Measurements from ENCODE around the gene KCNJ9.

- TF ChIP-seq, protein P1, sequence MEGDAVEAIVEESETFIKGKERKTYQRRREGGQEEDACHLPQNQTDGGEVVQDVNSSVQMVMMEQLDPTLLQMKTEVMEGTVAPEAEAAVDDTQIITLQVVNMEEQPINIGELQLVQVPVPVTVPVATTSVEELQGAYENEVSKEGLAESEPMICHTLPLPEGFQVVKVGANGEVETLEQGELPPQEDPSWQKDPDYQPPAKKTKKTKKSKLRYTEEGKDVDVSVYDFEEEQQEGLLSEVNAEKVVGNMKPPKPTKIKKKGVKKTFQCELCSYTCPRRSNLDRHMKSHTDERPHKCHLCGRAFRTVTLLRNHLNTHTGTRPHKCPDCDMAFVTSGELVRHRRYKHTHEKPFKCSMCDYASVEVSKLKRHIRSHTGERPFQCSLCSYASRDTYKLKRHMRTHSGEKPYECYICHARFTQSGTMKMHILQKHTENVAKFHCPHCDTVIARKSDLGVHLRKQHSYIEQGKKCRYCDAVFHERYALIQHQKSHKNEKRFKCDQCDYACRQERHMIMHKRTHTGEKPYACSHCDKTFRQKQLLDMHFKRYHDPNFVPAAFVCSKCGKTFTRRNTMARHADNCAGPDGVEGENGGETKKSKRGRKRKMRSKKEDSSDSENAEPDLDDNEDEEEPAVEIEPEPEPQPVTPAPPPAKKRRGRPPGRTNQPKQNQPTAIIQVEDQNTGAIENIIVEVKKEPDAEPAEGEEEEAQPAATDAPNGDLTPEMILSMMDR (CRISPR knock-in tag; IDR thresholded peaks at IDR 0.05): no peak
- TF ChIP-seq JUN (CRISPR knock-in tag; IDR thresholded peaks at IDR 0.05) (no peak), MBD4 (IDR thresholded peaks at IDR 0.05; ENCODE audit: borderline replicate concordance, low read length) (no peak), HDAC2 (CRISPR knock-in tag; IDR thresholded peaks at IDR 0.05) (no peak), REST (IDR thresholded peaks at IDR 0.05; ENCODE audit: borderline replicate concordance in 1 of 2, low read depth in 1 of 2, low read length in 2 of 2) (no peak), ZNF839 (CRISPR knock-in tag; IDR thresholded peaks at IDR 0.05; ENCODE audit: borderline replicate concordance) (no peak), ZNF280B (CRISPR knock-in tag; IDR thresholded peaks at IDR 0.05; ENCODE audit: borderline replicate concordance) (no peak), EP300 (IDR thresholded peaks at IDR 0.05; ENCODE audit: low read depth in 2 of 2, low read length in 2 of 2) (no peak), EP300 (CRISPR knock-in tag; IDR thresholded peaks at IDR 0.05; ENCODE audit: borderline replicate concordance) (no peak)
- TF ChIP-seq, protein P2, sequence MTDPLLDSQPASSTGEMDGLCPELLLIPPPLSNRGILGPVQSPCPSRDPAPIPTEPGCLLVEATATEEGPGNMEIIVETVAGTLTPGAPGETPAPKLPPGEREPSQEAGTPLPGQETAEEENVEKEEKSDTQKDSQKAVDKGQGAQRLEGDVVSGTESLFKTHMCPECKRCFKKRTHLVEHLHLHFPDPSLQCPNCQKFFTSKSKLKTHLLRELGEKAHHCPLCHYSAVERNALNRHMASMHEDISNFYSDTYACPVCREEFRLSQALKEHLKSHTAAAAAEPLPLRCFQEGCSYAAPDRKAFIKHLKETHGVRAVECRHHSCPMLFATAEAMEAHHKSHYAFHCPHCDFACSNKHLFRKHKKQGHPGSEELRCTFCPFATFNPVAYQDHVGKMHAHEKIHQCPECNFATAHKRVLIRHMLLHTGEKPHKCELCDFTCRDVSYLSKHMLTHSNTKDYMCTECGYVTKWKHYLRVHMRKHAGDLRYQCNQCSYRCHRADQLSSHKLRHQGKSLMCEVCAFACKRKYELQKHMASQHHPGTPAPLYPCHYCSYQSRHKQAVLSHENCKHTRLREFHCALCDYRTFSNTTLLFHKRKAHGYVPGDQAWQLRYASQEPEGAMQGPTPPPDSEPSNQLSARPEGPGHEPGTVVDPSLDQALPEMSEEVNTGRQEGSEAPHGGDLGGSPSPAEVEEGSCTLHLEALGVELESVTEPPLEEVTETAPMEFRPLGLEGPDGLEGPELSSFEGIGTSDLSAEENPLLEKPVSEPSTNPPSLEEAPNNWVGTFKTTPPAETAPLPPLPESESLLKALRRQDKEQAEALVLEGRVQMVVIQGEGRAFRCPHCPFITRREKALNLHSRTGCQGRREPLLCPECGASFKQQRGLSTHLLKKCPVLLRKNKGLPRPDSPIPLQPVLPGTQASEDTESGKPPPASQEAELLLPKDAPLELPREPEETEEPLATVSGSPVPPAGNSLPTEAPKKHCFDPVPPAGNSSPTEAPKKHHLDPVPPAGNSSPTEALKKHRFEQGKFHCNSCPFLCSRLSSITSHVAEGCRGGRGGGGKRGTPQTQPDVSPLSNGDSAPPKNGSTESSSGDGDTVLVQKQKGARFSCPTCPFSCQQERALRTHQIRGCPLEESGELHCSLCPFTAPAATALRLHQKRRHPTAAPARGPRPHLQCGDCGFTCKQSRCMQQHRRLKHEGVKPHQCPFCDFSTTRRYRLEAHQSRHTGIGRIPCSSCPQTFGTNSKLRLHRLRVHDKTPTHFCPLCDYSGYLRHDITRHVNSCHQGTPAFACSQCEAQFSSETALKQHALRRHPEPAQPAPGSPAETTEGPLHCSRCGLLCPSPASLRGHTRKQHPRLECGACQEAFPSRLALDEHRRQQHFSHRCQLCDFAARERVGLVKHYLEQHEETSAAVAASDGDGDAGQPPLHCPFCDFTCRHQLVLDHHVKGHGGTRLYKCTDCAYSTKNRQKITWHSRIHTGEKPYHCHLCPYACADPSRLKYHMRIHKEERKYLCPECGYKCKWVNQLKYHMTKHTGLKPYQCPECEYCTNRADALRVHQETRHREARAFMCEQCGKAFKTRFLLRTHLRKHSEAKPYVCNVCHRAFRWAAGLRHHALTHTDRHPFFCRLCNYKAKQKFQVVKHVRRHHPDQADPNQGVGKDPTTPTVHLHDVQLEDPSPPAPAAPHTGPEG (CRISPR knock-in tag; IDR thresholded peaks at IDR 0.05): no peak
Measured at GRCh38 chr1:160109686-160110085, 28.3 kb downstream of the KCNJ9 start.
